Lower lobe of right lung (tissue), 2 donors: ENCODE measurements around the gene MRGPRX4. TPM values are rescaled to one million over a fixed set of nuclear protein-coding genes. Genes with fewer than 3 reads are reported as not detected.
A peak's percentile ranks its signal among the peaks of the same experiment; 100 is the strongest.

ENCODE experiments used
- ATAC-seq, 2 donors: fragments of 200-7000 bp; cut with Tn5 transposase; one replicate each; pipeline ENCODE4 v1.9.1; 2020 to 2022; ENCODE audit warnings: mild to moderate bottlenecking in 2 of 2, moderate library complexity in 2 of 2
- DNase-seq: peaks from one replicate; pipeline ENCODE4 v3.0.0-alpha.2; 2020
- H3K27ac ChIP-seq: fragments of 200-600 bp; one replicate; pipeline ENCODE4 v1.8.0; 2022
- H3K27me3 ChIP-seq: fragments of 200-600 bp; one replicate; pipeline ENCODE4 v1.8.0; 2022; ENCODE audit warnings: low read depth
- H3K36me3 ChIP-seq: fragments of 200-600 bp; one replicate; pipeline ENCODE4 v1.8.0; 2022; ENCODE audit warnings: mild to moderate bottlenecking
- H3K4me1 ChIP-seq: fragments of 200-600 bp; one replicate; pipeline ENCODE4 v1.8.0; 2022
- H3K4me3 ChIP-seq: fragments of 200-600 bp; one replicate; pipeline ENCODE4 v1.8.0; 2022; ENCODE audit warnings: mild to moderate bottlenecking
- H3K9me3 ChIP-seq: fragments of 200-600 bp; one replicate; pipeline ENCODE4 v1.8.0; 2022
- intact Hi-C: fragments of 100-400 bp; cut with DNase I; formaldehyde crosslinking; loops from one replicate; pipeline ENCODE4 v1.11.0; 2022
- total RNA-seq: library from RNA; stranded (reverse); fragmentation: NEBNext Ultra II Directional; extraction: Animal tissue kit (Norgen Biotek cat#: 25700); gene quantifications from one replicate; pipeline ENCODE4 v1.2.1, GENCODE V29; 2021
- TF ChIP-seq, protein P1 (sequence below): fragments of 200-600 bp; IDR thresholded peaks from one replicate; pipeline ENCODE4 v1.8.0; 2022; ENCODE audit warnings: antibody characterized with exemption, mild to moderate bottlenecking
- donor health status: DM: no; HTN: yes; CAD: no; lungs with severe emphysema.

MRGPRX4 gene
- total RNA-seq, 1 donor from 2014 or later = not detected

- Histone ChIP-seq H3K27ac (no peak overlapping the region), H3K27me3 (no peaks in the 10 kb centered on the region), H3K4me1 (no peaks in the 10 kb centered on the region), H3K4me3 (no peak overlapping the region), H3K9me3 (no peaks in the 10 kb centered on the region), H3K36me3 (no peaks in the 10 kb centered on the region)
- DNase-seq (no peak), ATAC-seq (peak in 1 of 2 donors; percentile 17)
- TF ChIP-seq, protein P1, sequence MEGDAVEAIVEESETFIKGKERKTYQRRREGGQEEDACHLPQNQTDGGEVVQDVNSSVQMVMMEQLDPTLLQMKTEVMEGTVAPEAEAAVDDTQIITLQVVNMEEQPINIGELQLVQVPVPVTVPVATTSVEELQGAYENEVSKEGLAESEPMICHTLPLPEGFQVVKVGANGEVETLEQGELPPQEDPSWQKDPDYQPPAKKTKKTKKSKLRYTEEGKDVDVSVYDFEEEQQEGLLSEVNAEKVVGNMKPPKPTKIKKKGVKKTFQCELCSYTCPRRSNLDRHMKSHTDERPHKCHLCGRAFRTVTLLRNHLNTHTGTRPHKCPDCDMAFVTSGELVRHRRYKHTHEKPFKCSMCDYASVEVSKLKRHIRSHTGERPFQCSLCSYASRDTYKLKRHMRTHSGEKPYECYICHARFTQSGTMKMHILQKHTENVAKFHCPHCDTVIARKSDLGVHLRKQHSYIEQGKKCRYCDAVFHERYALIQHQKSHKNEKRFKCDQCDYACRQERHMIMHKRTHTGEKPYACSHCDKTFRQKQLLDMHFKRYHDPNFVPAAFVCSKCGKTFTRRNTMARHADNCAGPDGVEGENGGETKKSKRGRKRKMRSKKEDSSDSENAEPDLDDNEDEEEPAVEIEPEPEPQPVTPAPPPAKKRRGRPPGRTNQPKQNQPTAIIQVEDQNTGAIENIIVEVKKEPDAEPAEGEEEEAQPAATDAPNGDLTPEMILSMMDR = no peak
- intact Hi-C loops = no loop called here
These were observed 48.7 kb downstream of the MRGPRX4 start for GRCh38 chr11:18221274-18221876.

GRCh38 chr11:18222814-18223421 lies 50.3 kb downstream of the MRGPRX4 start:
- Histone ChIP-seq H3K36me3 (no peaks in the 10 kb centered on the region), H3K27me3 (no peaks in the 10 kb centered on the region), H3K4me1 (no peaks in the 10 kb centered on the region), H3K9me3 (no peaks in the 10 kb centered on the region), H3K4me3 (no peak overlapping the region), H3K27ac (no peak overlapping the region)
- TF ChIP-seq, protein P1 = no peak
- no peak for ATAC-seq
- DNase-seq = no peak
- intact Hi-C loops = no loop called here

Other genes with a start within 250 kb of the MRGPRX4 start
- 28.4 TPM for gene SERGEF, start 159.8 kb upstream of the MRGPRX4 start, total RNA-seq
- 0.18 TPM for gene TPH1, start 126.6 kb upstream of the MRGPRX4 start, total RNA-seq
- gene SAAL1, start 66.8 kb upstream of the MRGPRX4 start, total RNA-seq = 9.5 TPM
- not detected for gene MRGPRX3, start 40.3 kb upstream of the MRGPRX4 start, total RNA-seq
- 0.62 TPM for gene SAA4, start 64.0 kb downstream of the MRGPRX4 start, total RNA-seq
- gene SAA2, start 75.8 kb downstream of the MRGPRX4 start, total RNA-seq = 24.7 TPM
- 36.7 TPM for gene SAA1, start 93.4 kb downstream of the MRGPRX4 start, total RNA-seq
- gene HPS5, start 149.3 kb downstream of the MRGPRX4 start, total RNA-seq = 32.1 TPM
- 38.3 TPM for gene GTF2H1, start 149.7 kb downstream of the MRGPRX4 start, total RNA-seq
- gene LDHA, start 221.7 kb downstream of the MRGPRX4 start, total RNA-seq = 251 TPM
- gene LDHC, start 239.5 kb downstream of the MRGPRX4 start, total RNA-seq = not detected